HPDE6-E6E7 (cell line): ENCODE results near the gene F2RL1.
"Not testable (repeated sequence)": the region's sequence is repeated elsewhere in the genome, so short reads cannot be mapped to it uniquely, and the experiment has no call there.

Experiments
- DNase-seq: peaks from one replicate; pipeline ENCODE4 v3.0.0; 2011; ENCODE audit warnings: missing footprints; ENCODE audit errors: extremely low spot score

The F2RL1 gene

GRCh38 chr5:76818844-76819831 lies at the start of gene F2RL1:
F2RL1 (plus strand) TSS chr5:76819030; CDS start chr5:76819183, 153 bp downstream.
- DNase-seq, result peak; percentile 85

- not testable (repeated sequence) for DNase-seq
Measured at GRCh38 chr5:76771041-76771440, 47.8 kb upstream of the F2RL1 start.

- DNase-seq, result no peak
Measured at GRCh38 chr5:76771705-76772405, 47.0 kb upstream of the F2RL1 start.

- no peak for DNase-seq
Measured at GRCh38 chr5:76775921-76776320, 42.9 kb upstream of the F2RL1 start.

- DNase-seq, result no peak
Measured at GRCh38 chr5:76776391-76776790, 42.4 kb upstream of the F2RL1 start.

GRCh38 chr5:76780616-76781015 lies 38.2 kb upstream of the F2RL1 start:
- not testable (repeated sequence) for DNase-seq

- no peak for DNase-seq
Measured at GRCh38 chr5:76781775-76782174, 37.1 kb upstream of the F2RL1 start.

GRCh38 chr5:76782444-76782843 lies 36.4 kb upstream of the F2RL1 start:
- DNase-seq, result no peak

- DNase-seq, result no peak
Measured at GRCh38 chr5:76787237-76787636, 31.6 kb upstream of the F2RL1 start.

- no peak for DNase-seq
Measured at GRCh38 chr5:76788362-76788761, 30.5 kb upstream of the F2RL1 start.

- DNase-seq, result not testable (repeated sequence)
Measured at GRCh38 chr5:76789275-76789674, 29.6 kb upstream of the F2RL1 start.

GRCh38 chr5:76789991-76790581 lies 28.7 kb upstream of the F2RL1 start:
- peak; percentile 62 for DNase-seq

GRCh38 chr5:76790632-76791290 lies 28.1 kb upstream of the F2RL1 start:
- peak; percentile 77 for DNase-seq

- DNase-seq, result no peak
Measured at GRCh38 chr5:76791461-76791860, 27.4 kb upstream of the F2RL1 start.

- DNase-seq, result no peak
Measured at GRCh38 chr5:76794871-76795270, 24.0 kb upstream of the F2RL1 start.

- DNase-seq, result no peak
Measured at GRCh38 chr5:76799588-76799987, 19.2 kb upstream of the F2RL1 start.

- no peak for DNase-seq
Measured at GRCh38 chr5:76800579-76800978, 18.3 kb upstream of the F2RL1 start.

- DNase-seq, result no peak
Measured at GRCh38 chr5:76801159-76801802, 17.5 kb upstream of the F2RL1 start.

- DNase-seq, result no peak
Measured at GRCh38 chr5:76801803-76802195, 17.0 kb upstream of the F2RL1 start.

- no peak for DNase-seq
Measured at GRCh38 chr5:76804266-76804665, 14.6 kb upstream of the F2RL1 start.

- no peak for DNase-seq
Measured at GRCh38 chr5:76805821-76806505, 12.9 kb upstream of the F2RL1 start.
